Activated naive CD8-positive, alpha-beta T cell treated with anti-CD3 and anti-CD28 coated beads for 36 hours (primary cell): ENCODE results near the gene MYO7B. TPM values are rescaled to one million over a fixed set of nuclear protein-coding genes. Genes with fewer than 3 reads are reported as not detected.

Source experiments
- DNase-seq: peaks from one replicate; pipeline ENCODE4 v3.0.0; 2021
- H3K27ac Mint-ChIP-seq: one replicate; pipeline ENCODE4 v1.8.0; 2022; ENCODE audit warnings: mild to moderate bottlenecking, moderate library complexity, mixed read lengths
- H3K27me3 Mint-ChIP-seq: one replicate; pipeline ENCODE4 v1.8.0; 2022; ENCODE audit warnings: mild to moderate bottlenecking, mixed read lengths
- H3K36me3 Mint-ChIP-seq: one replicate; pipeline ENCODE4 v1.8.0; 2021; ENCODE audit warnings: mild to moderate bottlenecking, mixed read lengths
- H3K4me1 Mint-ChIP-seq: one replicate; pipeline ENCODE4 v1.8.0; 2021; ENCODE audit warnings: mixed read lengths
- H3K4me3 Mint-ChIP-seq: one replicate; pipeline ENCODE4 v1.8.0; 2022; ENCODE audit warnings: mild to moderate bottlenecking, moderate library complexity, mixed read lengths
- H3K9me3 Mint-ChIP-seq: one replicate; pipeline ENCODE4 v1.8.0; 2022; ENCODE audit warnings: mixed read lengths
- total RNA-seq, 2 experiments: library from RNA; stranded (reverse); gene quantifications; one replicate each; pipeline ENCODE4 v1.2.3, GENCODE V29; 2021

MYO7B gene
- total RNA-seq, 2 experiments from 2014 or later: 0.62 to 0.88 TPM

GRCh38 chr2:127657232-127657595 lies 121.7 kb downstream of the MYO7B start:
- Mint-ChIP-seq H3K27me3 (peaks cover 14% of the 10 kb centered on the region), H3K9me3 (no peaks in the 10 kb centered on the region), H3K27ac (no peak overlapping the region), H3K4me1 (no peaks in the 10 kb centered on the region), H3K4me3 (no peak overlapping the region), H3K36me3 (no peaks in the 10 kb centered on the region)
- DNase-seq: no peak

- Mint-ChIP-seq H3K9me3 (no peaks in the 10 kb centered on the region), H3K27ac (no peak overlapping the region), H3K27me3 (peaks cover 21% of the 10 kb centered on the region), H3K36me3 (no peaks in the 10 kb centered on the region), H3K4me1 (no peaks in the 10 kb centered on the region), H3K4me3 (no peak overlapping the region)
- DNase-seq: no peak
Measured at GRCh38 chr2:127658146-127658545, 122.7 kb downstream of the MYO7B start.

DNA sequence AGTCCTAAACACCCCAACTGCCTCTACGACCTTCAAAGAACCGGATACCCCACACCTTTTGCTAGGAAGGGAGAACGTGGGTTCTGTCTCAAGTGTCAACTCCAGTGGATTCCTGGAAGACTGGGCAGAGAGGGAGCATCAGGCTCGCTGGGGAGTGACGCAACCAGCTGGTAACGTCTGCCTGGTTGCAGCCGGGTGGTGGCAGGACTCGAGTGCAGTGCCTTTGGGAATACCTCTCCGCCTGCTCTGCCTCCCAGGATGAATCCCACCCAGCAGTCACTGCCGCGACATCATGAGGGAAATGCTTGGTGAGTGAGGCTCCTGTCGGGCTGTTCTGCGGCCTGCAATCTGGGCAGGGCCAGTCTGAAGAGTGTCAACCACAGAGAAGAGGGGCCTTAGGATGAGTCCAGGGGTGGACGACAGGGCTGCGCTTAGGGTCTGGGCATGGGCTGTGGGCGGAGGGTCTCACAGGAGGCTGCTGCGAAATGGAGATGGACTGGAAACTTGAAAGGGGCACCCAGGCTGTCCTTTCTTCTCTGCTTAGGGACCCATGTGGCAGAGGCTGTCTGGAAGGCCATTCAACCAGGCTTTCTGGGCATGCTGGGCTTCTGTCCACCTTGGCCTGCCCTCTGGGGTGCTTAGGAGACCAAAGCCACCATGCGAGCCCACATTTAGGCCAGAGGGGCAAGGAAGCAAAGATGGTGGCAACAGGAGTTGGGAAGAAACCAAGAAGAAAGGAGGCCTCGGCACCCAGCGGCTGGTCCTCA lies 123.3 kb downstream of the MYO7B start:
- H3K36me3 Mint-ChIP-seq: no peaks in the 10 kb centered on the region
- H3K27ac Mint-ChIP-seq: no peak overlapping the region
- no peak overlapping the region for H3K4me3 Mint-ChIP-seq
- no peaks in the 10 kb centered on the region for H3K9me3 Mint-ChIP-seq
- peaks cover 28% of the 10 kb centered on the region for H3K27me3 Mint-ChIP-seq
- no peak for DNase-seq
- peaks cover 3% of the 10 kb centered on the region for H3K4me1 Mint-ChIP-seq

DNA sequence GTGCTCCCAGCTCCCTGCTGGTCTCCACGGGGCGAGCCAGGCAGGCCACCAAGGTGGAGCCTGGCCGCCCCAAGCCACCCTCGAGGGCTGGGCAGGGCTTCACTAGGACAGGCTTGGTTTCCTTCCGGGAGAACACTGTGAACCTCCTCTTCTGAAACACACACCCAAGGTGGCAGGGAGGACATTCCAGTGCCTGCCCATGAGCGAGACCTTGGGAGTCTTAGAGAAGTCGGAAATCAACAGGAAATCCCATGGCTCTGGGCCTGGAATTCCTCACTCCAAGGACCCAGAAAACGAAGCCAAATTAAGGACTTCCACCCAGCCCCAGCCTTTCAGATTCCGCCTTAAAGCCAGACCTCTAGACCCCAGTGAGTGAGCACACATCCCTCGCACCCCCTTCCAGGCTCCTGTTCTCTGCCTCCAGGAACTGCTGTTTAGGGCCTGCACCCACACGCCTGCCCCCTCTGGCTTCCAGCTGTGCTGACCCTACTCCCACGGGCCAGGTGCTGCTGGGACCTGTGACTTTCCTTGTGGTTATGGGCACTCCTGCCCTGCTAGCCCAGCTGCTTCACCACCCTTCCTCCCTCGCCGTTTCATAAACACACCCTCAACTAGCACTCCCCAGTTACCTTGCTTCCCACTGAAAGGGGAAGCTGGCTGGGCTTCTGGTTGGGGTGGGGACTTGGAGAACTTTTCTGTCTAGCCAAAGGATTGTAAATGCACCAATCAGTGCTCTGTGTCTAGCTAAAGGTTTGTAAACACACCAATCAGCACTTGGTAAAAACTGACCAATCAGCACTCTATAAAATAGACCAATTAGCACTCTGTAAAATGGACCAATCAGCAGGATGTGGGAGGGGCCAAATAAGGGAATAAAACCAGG lies 124.2 kb downstream of the MYO7B start:
- Mint-ChIP-seq H3K36me3 (no peaks in the 10 kb centered on the region), H3K4me3 (no peak overlapping the region), H3K9me3 (no peaks in the 10 kb centered on the region), H3K4me1 (peaks cover 3% of the 10 kb centered on the region), H3K27me3 (peaks cover 32% of the 10 kb centered on the region), H3K27ac (no peak overlapping the region)
- no peak for DNase-seq

GRCh38 chr2:127660291-127660578 lies 124.8 kb downstream of the MYO7B start:
- DNase-seq: no peak

GRCh38 chr2:127661072-127661649 lies 125.7 kb downstream of the MYO7B start:
- Mint-ChIP-seq H3K27ac (no peak overlapping the region), H3K36me3 (no peaks in the 10 kb centered on the region), H3K27me3 (peaks cover 44% of the 10 kb centered on the region), H3K9me3 (no peaks in the 10 kb centered on the region), H3K4me3 (no peak overlapping the region), H3K4me1 (peaks cover 3% of the 10 kb centered on the region)
- DNase-seq: no peak

More at GRCh38 chr2:127660291-127660578, 124.8 kb downstream of the MYO7B start:
- Mint-ChIP-seq H3K9me3 (no peaks in the 10 kb centered on the region), H3K27ac (no peak overlapping the region), H3K36me3 (no peaks in the 10 kb centered on the region), H3K4me3 (no peak overlapping the region), H3K27me3 (peaks cover 38% of the 10 kb centered on the region), H3K4me1 (peaks cover 3% of the 10 kb centered on the region)

DNA sequence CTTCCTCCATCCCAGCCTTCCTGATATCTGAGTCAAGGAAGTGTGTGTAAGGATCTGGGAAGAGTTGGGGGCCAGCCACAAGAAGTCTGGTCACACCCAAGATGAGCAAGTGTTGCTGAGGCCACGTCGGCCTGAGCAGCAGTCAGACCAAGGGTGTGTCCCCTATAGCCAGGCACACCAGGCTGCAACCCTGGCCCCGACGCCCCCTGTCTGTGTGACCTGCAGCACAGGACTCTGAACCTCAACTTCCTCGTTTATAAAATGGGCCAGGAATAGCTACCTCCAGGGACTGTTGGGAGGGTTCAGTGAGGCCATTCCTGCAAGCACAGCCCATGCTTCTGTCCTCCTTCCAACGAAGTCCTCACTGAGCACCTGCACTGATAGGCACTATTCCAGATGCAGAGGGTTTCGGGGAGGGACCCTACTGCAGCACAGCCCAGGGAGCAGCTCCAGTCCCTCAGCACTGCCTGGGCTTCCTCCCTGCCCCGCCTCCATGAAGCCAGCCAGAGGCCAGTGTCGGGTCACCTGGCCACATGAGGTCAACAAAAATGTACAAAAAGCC lies 126.5 kb downstream of the MYO7B start:
- Mint-ChIP-seq H3K4me1 (peaks cover 3% of the 10 kb centered on the region), H3K27me3 (peaks cover 52% of the 10 kb centered on the region), H3K27ac (no peak overlapping the region), H3K4me3 (no peak overlapping the region), H3K9me3 (no peaks in the 10 kb centered on the region), H3K36me3 (no peaks in the 10 kb centered on the region)
- no peak for DNase-seq

DNA sequence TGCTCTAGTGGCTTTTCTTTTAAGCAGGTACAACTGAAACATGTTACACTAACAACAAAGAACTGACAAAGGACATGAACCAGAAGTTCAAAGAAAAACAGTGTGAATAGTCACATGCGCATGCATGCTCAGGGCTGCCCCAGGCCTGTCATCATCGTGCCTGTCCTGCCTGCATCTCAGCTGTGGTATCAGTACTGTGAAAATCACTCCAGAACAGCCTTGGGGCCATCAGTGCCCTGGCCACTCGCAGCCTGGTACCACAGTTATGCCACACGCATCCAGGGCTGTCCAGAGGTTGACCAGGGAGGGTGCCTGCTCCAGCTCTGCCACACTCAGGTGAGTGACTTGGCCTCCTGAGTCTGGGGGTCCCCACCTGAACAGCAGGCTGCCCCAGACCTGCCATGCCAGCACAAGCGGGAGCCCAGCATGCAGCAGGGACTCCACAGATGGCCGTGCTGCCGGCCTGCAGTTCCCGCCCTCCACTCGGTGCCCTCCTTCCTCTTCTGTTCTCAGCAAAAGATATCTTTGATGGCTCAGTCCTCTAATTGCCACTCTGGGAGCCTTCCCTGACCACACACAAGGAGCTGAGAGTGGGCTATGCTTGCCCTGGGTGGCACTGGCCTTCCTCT lies 127.6 kb downstream of the MYO7B start:
- Mint-ChIP-seq H3K9me3 (no peaks in the 10 kb centered on the region), H3K36me3 (no peaks in the 10 kb centered on the region), H3K27ac (no peak overlapping the region), H3K4me1 (peaks cover 3% of the 10 kb centered on the region), H3K4me3 (no peak overlapping the region), H3K27me3 (peaks cover 59% of the 10 kb centered on the region)
- no peak for DNase-seq

DNA sequence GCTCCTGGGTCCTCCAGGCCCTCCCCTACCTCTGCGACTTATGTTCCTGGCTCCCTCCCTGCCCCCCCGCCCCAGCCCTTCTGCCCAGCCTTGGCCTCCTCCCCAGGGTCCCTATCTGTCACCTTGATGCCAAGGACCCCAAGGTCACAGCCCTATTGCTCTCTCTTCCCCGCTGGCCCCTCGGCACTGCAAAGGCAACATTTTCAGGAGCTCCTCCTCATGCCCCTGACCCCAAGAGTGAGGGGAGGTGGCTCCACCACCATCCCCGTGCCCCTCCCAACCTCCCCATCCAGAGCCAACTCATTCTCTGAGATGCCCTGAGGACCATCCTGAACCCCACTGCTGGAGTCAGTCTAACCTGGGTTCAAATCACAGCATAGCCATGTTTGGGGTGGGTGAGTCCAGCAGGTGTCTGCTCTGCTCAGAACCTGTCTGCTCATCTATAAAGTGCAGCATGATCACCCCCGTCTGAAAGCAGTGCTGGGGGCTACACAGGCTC lies 128.1 kb downstream of the MYO7B start:
- H3K27me3 Mint-ChIP-seq: peaks cover 59% of the 10 kb centered on the region
- no peak overlapping the region for H3K27ac Mint-ChIP-seq
- H3K36me3 Mint-ChIP-seq: no peaks in the 10 kb centered on the region
- DNase-seq: no peak
- H3K9me3 Mint-ChIP-seq: no peaks in the 10 kb centered on the region
- H3K4me3 Mint-ChIP-seq: no peak overlapping the region
- peaks cover 3% of the 10 kb centered on the region for H3K4me1 Mint-ChIP-seq

GRCh38 chr2:127664065-127664894 lies 128.8 kb downstream of the MYO7B start:
- Mint-ChIP-seq H3K36me3 (no peaks in the 10 kb centered on the region), H3K27ac (no peak overlapping the region), H3K9me3 (no peaks in the 10 kb centered on the region), H3K4me3 (no peak overlapping the region), H3K27me3 (peaks cover 64% of the 10 kb centered on the region), H3K4me1 (peaks cover 3% of the 10 kb centered on the region)
- no peak for DNase-seq

- Mint-ChIP-seq H3K36me3 (no peaks in the 10 kb centered on the region), H3K27ac (no peak overlapping the region), H3K27me3 (peaks cover 65% of the 10 kb centered on the region), H3K4me3 (no peak overlapping the region), H3K4me1 (peaks cover 3% of the 10 kb centered on the region), H3K9me3 (no peaks in the 10 kb centered on the region)
- DNase-seq: no peak
Measured at GRCh38 chr2:127664895-127665225, 129.4 kb downstream of the MYO7B start.

DNA sequence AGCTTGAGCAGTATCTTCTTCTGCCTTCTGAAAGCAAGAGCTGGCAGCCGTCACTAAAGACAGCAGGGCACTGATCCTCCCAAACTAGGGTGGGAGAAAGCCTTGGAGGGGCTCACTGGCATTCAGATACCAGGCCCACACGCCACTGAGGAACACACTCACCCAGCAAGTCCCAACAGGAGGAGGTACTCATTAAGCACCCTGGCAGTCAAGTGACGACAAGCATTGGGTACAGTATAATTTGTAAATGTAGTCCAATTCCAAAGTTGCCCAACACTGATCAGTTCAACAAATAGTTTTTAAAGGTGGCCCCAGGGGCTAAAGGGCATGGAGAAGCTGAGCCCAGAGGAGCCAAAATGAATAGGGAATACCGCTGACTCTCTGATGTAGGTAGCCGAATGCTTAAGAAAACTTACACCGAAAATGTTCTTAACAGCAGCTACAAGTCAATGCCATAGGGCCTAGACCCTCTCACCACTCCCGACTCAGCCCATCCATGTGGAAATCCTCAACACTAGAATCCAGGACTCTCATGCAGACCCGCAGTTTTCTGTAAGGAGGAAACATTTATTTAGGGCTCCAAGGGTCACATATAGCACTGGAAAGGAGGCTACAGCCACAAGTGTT lies 129.9 kb downstream of the MYO7B start:
- Mint-ChIP-seq H3K9me3 (no peaks in the 10 kb centered on the region), H3K4me3 (no peak overlapping the region), H3K27ac (no peak overlapping the region), H3K27me3 (peaks cover 66% of the 10 kb centered on the region), H3K4me1 (peaks cover 3% of the 10 kb centered on the region), H3K36me3 (no peaks in the 10 kb centered on the region)
- no peak for DNase-seq

GRCh38 chr2:127669056-127669455 lies 133.6 kb downstream of the MYO7B start:
- no peak overlapping the region for H3K4me3 Mint-ChIP-seq
- no peaks in the 10 kb centered on the region for H3K36me3 Mint-ChIP-seq
- DNase-seq: no peak
- no peaks in the 10 kb centered on the region for H3K4me1 Mint-ChIP-seq
- H3K27me3 Mint-ChIP-seq: peaks cover 65% of the 10 kb centered on the region
- no peaks in the 10 kb centered on the region for H3K9me3 Mint-ChIP-seq
- no peak overlapping the region for H3K27ac Mint-ChIP-seq
